Prostate gland (tissue), 2 donors: Measurements from ENCODE around the gene TAF1D. TPM values are rescaled to one million over a fixed set of nuclear protein-coding genes. Genes with fewer than 3 reads are reported as not detected.
"Not testable (repeated sequence)": the region's sequence is repeated elsewhere in the genome, so short reads cannot be mapped to it uniquely, and the experiment has no call there.

Experiments
- DNase-seq: peaks from one replicate; pipeline ENCODE4 v3.0.0-alpha.2; 2019; ENCODE audit warnings: low spot score
- H3K27ac ChIP-seq, 2 donors: fragments of 200-600 bp; sonication (generic); 2 replicates each; pipeline ENCODE4 v1.5.1; 2017 to 2019
- H3K27me3 ChIP-seq: fragments of 200-600 bp; sonication (generic); replicated peaks from 2 replicates; pipeline ENCODE4 v1.5.1; 2019; ENCODE audit not compliant: insufficient read depth
- H3K36me3 ChIP-seq, 2 donors: fragments of 200-600 bp; sonication (generic); 1 replicate in 1 of 2; 2 replicates in 1 of 2; pipeline versions ENCODE4 v1.5.1 to v1.8.1; 2017 to 2019
- H3K4me1 ChIP-seq: fragments of 200-600 bp; sonication (generic); replicated peaks from 2 replicates; pipeline ENCODE4 v1.5.1; 2019
- H3K4me3 ChIP-seq, 2 donors: fragments of 200-600 bp; sonication (generic); 2 replicates each; pipeline ENCODE4 v1.5.1; 2017 to 2019
- H3K9me3 ChIP-seq: fragments of 200-600 bp; sonication (generic); 2 replicates; pipeline ENCODE4 v1.5.1; 2017
- POLR2A ChIP-seq: fragments of 450-650 bp; IDR thresholded peaks from one replicate; pipeline ENCODE4 v1.6.1; 2016; ENCODE audit warnings: antibody characterized with exemption, mild to moderate bottlenecking
- POLR2AphosphoS5 ChIP-seq: sonication (generic); formaldehyde crosslinking; IDR thresholded peaks from one replicate; pipeline ENCODE4 v1.6.1; 2017; ENCODE audit warnings: antibody characterized with exemption
- WGBS: methylation state at CpG from one replicate; pipeline ENCODE4 v1.1.5; 2018; 5-methylcytosine and 5-hydroxymethylcytosine counted together
- intact Hi-C: fragments of 100-400 bp; cut with DNase I; formaldehyde crosslinking; loops from one replicate; pipeline ENCODE4 v1.14.2; 2022
- total RNA-seq, 2 donors: library from RNA; depleted of rRNA; stranded (reverse); fragments of >200 nt; gene quantifications; one replicate each; pipeline ENCODE4 v1.1.0, GENCODE V29; 2016
- TF ChIP-seq, protein P1 (sequence below), 4 experiments: fragments of 200-600 bp in 2 of 4; fragments of 450-650 bp in 2 of 4; sonication (generic) in 2 of 4; IDR thresholded peaks; 1 replicate in 3 of 4; 2 replicates in 1 of 4; pipeline ENCODE4 v1.5.1; 2016 to 2019; ENCODE audit warnings: antibody characterized with exemption in 4 of 4, mild to moderate bottlenecking in 2 of 4, moderate library complexity in 2 of 4

The TAF1D gene
- total RNA-seq, 2 donors from 2014 or later, result 39.3 to 53.0 TPM

DNA sequence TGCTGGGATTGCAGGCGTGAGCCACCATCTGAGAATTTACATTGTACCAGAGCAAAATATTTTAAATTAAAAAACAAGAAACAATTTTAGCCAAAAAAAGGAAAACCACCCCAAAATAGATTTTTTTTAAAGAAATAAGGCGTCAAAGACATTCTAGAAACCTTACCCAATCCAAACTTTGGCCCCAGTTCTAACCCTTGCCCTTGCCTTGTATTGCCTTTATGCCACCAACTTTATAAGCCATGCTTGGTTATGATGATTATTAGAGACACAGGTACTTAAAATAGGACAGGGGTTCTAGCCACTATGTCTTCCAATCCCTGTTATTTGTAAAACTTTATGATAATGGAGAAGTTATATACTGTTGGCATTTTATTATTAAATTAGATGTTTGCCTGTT, 11.9 kb upstream of the TAF1D start:
- intact Hi-C loops, result no loop called here
- H3K27me3 ChIP-seq, result no peaks in the 10 kb centered on the region
- WGBS, result 96% methylated on average over 2 of the region's 2 CpGs
- TF ChIP-seq, protein P1, sequence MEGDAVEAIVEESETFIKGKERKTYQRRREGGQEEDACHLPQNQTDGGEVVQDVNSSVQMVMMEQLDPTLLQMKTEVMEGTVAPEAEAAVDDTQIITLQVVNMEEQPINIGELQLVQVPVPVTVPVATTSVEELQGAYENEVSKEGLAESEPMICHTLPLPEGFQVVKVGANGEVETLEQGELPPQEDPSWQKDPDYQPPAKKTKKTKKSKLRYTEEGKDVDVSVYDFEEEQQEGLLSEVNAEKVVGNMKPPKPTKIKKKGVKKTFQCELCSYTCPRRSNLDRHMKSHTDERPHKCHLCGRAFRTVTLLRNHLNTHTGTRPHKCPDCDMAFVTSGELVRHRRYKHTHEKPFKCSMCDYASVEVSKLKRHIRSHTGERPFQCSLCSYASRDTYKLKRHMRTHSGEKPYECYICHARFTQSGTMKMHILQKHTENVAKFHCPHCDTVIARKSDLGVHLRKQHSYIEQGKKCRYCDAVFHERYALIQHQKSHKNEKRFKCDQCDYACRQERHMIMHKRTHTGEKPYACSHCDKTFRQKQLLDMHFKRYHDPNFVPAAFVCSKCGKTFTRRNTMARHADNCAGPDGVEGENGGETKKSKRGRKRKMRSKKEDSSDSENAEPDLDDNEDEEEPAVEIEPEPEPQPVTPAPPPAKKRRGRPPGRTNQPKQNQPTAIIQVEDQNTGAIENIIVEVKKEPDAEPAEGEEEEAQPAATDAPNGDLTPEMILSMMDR (IDR thresholded peaks at IDR 0.05), result no peak
- TF ChIP-seq POLR2A (no peak), POLR2AphosphoS5 (no peak)
- peaks cover 0 to 7% of the 10 kb centered on the region in 2 donors for H3K36me3 ChIP-seq
- H3K4me3 ChIP-seq, result no peak overlapping the region
- no peaks in the 10 kb centered on the region for H3K9me3 ChIP-seq
- H3K27ac ChIP-seq, result no peak overlapping the region
- no peak for DNase-seq
- H3K4me1 ChIP-seq, result no peaks in the 10 kb centered on the region

DNA sequence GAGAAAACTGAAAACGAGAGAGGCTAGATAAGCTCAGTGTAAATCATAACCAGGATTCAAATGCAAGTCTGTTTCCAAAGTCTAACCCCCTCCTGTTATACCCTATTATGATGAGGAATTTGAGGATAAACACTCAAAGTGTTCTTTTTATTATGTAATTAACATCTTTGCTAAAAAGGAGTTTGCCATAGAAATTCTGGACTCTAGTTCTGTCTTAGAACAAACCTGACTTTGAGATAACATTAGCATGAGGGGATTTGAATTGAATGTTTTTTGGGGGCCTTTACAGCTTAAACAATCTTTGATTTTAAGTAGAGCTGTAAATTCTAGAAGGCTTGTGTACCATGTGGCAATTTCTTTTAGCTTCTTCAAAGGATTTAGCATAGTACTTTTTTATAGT, 9.7 kb upstream of the TAF1D start:
- Histone ChIP-seq H3K9me3 (no peaks in the 10 kb centered on the region), H3K36me3 (peaks cover 0 to 2% of the 10 kb centered on the region in 2 donors), H3K27me3 (no peaks in the 10 kb centered on the region), H3K27ac (no peak overlapping the region), H3K4me1 (peaks cover 3% of the 10 kb centered on the region), H3K4me3 (no peak overlapping the region)
- intact Hi-C loops, result no loop called here
- DNase-seq, result no peak
- TF ChIP-seq, protein P1 (IDR thresholded peaks at IDR 0.05), result no peak
- WGBS, result 85% methylated on average over 1 of the region's 1 CpG

DNA sequence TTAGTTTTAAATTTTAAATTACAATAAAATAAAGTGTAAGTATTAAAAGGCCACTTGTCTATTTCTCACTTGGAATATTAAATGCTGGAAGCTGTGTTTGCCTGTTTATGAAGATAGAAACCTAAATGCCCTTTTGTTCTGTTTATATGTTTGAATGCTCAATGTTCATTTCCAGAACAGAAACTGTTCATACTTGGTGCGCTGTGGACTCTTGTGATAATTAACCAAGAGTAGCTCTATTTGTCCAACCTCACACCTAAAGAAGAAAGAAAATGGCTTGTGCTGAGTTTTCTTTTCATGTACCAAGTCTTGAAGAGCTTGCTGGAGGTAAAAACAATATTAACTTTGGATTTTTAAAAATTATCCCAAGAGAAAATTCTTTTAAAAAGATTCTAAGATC, 5.8 kb upstream of the TAF1D start:
- Histone ChIP-seq H3K36me3 (no peaks in the 10 kb centered on the region), H3K4me1 (peaks cover 7% of the 10 kb centered on the region), H3K9me3 (no peaks in the 10 kb centered on the region), H3K4me3 (no peak overlapping the region), H3K27me3 (no peaks in the 10 kb centered on the region), H3K27ac (no peak overlapping the region)
- no peak for TF ChIP-seq POLR2A
- TF ChIP-seq, protein P1 (IDR thresholded peaks at IDR 0.05), result no peak
- TF ChIP-seq POLR2AphosphoS5, result no peak
- no peak for DNase-seq
- intact Hi-C loops, result no loop called here
- 83% methylated on average over 1 of the region's 1 CpG for WGBS

DNA sequence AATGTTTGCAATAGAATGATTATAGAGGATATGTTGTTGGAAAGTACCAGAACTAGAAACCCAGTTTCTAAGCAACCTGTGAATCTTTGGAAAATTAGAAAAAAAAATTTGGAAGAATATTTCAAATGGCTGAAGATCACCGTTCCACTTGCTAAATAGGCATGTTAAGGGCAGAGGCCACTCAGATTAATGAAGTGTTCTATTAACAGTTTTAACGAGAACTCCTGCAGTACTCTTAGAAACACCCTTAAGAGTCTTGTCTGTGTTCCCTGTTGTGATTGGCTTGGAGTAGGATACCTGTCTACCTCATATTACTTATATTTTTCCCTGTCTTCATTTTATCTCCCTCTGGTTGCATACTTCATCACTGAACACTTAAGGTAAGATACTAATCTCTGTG, 4.8 kb upstream of the TAF1D start:
- no peaks in the 10 kb centered on the region for H3K27me3 ChIP-seq
- no peak for TF ChIP-seq POLR2A
- TF ChIP-seq, protein P1 (IDR thresholded peaks at IDR 0.05), result no peak
- no peak for TF ChIP-seq POLR2AphosphoS5
- H3K4me1 ChIP-seq, result peaks cover 7% of the 10 kb centered on the region
- H3K27ac ChIP-seq, result peak overlapping the region in 1 of 2 donors; percentile 72
- H3K9me3 ChIP-seq, result no peaks in the 10 kb centered on the region
- no peaks in the 10 kb centered on the region for H3K36me3 ChIP-seq
- intact Hi-C loops, result no loop called here
- no peak overlapping the region for H3K4me3 ChIP-seq
- 55% methylated on average over 2 of the region's 2 CpGs for WGBS
- DNase-seq, result no peak

DNA sequence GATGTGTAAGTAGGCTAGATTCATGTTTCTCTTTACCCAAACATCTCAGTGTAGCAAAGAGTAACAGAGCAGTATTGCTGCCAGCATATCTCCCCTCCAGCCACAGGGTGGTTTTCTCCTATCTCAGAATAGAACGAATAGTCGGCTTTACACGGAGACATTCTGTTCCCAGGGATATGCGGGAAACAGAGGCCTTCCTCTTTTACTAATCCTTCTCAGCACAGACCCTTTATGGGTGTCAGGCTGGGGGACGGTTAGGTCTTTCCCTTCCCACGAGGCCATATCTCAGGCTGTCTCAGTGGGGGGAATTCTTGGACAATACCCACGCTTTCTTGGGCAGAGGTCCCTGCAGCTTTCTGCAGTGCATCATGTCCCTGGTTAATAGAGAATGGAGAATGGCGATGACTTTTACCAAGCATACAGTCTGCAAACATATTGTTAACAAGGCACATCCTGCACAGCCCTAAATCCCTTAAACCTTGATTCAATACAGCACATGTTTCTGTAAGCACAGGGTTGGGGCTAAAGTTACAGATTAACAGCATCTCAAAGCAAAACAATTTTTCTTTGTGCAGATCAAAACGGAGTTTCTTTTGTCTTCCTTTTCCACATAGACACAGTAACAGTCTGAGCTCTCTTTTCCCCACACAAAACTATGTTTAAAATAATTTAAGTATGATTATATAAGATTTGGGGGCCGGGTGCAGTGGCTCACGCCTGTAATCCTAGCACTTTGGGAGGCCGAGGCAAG, 3.9 kb upstream of the TAF1D start:
- H3K4me1 ChIP-seq, H3K27me3 ChIP-seq, H3K9me3 ChIP-seq, H3K36me3 ChIP-seq, H3K4me3 ChIP-seq, intact Hi-C loops: not testable (repeated sequence)
- WGBS, result 22% methylated on average over 12 of the region's 12 CpGs
- peak overlapping the region; percentile 70 to 72 for H3K27ac ChIP-seq
- peak; percentile 9 for DNase-seq
